ENCODE data around the gene KNTC1. TPM values are rescaled to one million over a fixed set of nuclear protein-coding genes. Genes with fewer than 3 reads are reported as not detected.

KNTC1 gene
- polyA plus RNA-seq, 1 donor (not counting 4 experiments of a cell fraction or from before 2014, with no cell fraction given): 18.6 TPM

GRCh38 chr12:122533856-122534255, 6.8 kb downstream of the KNTC1 start:
- H3K79me2 ChIP-seq (ENCODE audit: control insufficient read depth, insufficient read depth, low read length): peaks cover 26% of the 10 kb centered on the region
- H3K9ac ChIP-seq (ENCODE audit: control insufficient read depth, extremely low read depth, insufficient read depth, low read length): no peak overlapping the region
- H4K20me1 ChIP-seq (ENCODE audit: control insufficient read depth, extremely low read depth, insufficient read depth, low read length): no peaks in the 10 kb centered on the region
- H3K27me3 ChIP-seq (ENCODE audit: control insufficient read depth, extremely low read depth, insufficient read depth, low read length): no peaks in the 10 kb centered on the region
- H2AFZ ChIP-seq (ENCODE audit: control insufficient read depth, low read length): no peak overlapping the region
- no peak overlapping the region for H3K27ac ChIP-seq (ENCODE audit: control insufficient read depth, insufficient read depth, low read length)
- no peak overlapping the region for H3K4me3 ChIP-seq (ENCODE audit: control insufficient read depth in 2 of 3, extremely low read depth in 1 of 3, insufficient read depth in 2 of 3, low read depth in 1 of 3, low read length in 3 of 3)
- DNase-seq (ENCODE audit: low read depth, low spot score) (no peak), FAIRE-seq (no peak)
- TF ChIP-seq CTCF (optimal IDR thresholded peaks at IDR 0.05 in 1 of 3, IDR thresholded peaks at IDR 0.05 in 1 of 3, conservative IDR thresholded peaks at IDR 0.05 in 1 of 3; ENCODE audit: extremely low read depth in 1 of 3, insufficient read depth in 2 of 3, low read length in 3 of 3) (no peak), EZH2 (IDR thresholded peaks at IDR 0.05; ENCODE audit: low read length) (no peak)
- H3K9me1 ChIP-seq (ENCODE audit: control insufficient read depth, extremely low read depth, insufficient read depth, low read length): no peaks in the 10 kb centered on the region
- dilution Hi-C loops (cut with MboI; ENCODE audit: extremely low pct_ligation_motif_present, low sequenced_read_pairs): no loop called here
- no peak overlapping the region for H3K4me2 ChIP-seq (ENCODE audit: control insufficient read depth, extremely low read depth, insufficient read depth, low read depth, low read length)
- peaks cover 1 to 13% of the 10 kb centered on the region in 2 experiments for H3K36me3 ChIP-seq (ENCODE audit: control insufficient read depth in 2 of 2, extremely low read depth in 1 of 2, insufficient read depth in 2 of 2, low read length in 2 of 2)
- H3K9me3 ChIP-seq (ENCODE audit: control insufficient read depth, low read depth, low read length): no peaks in the 10 kb centered on the region
- H3K4me1 ChIP-seq (ENCODE audit: control insufficient read depth, extremely low read depth, insufficient read depth, low read length): no peaks in the 10 kb centered on the region

GRCh38 chr12:122537021-122537420, 10.0 kb downstream of the KNTC1 start:
- Histone ChIP-seq H3K27ac (ENCODE audit: control insufficient read depth, insufficient read depth, low read length) (no peak overlapping the region), H4K20me1 (ENCODE audit: control insufficient read depth, extremely low read depth, insufficient read depth, low read length) (no peaks in the 10 kb centered on the region), H3K4me1 (ENCODE audit: control insufficient read depth, extremely low read depth, insufficient read depth, low read length) (no peaks in the 10 kb centered on the region), H3K36me3 (ENCODE audit: control insufficient read depth in 2 of 2, extremely low read depth in 1 of 2, insufficient read depth in 2 of 2, low read length in 2 of 2) (peaks cover 1 to 5% of the 10 kb centered on the region in 2 experiments), H3K9me1 (ENCODE audit: control insufficient read depth, extremely low read depth, insufficient read depth, low read length) (no peaks in the 10 kb centered on the region), H3K4me2 (ENCODE audit: control insufficient read depth, extremely low read depth, insufficient read depth, low read depth, low read length) (no peak overlapping the region), H3K9me3 (ENCODE audit: control insufficient read depth, low read depth, low read length) (no peaks in the 10 kb centered on the region), H3K79me2 (ENCODE audit: control insufficient read depth, insufficient read depth, low read length) (peaks cover 6% of the 10 kb centered on the region), H3K9ac (ENCODE audit: control insufficient read depth, extremely low read depth, insufficient read depth, low read length) (no peak overlapping the region), H2AFZ (ENCODE audit: control insufficient read depth, low read length) (no peak overlapping the region), H3K27me3 (ENCODE audit: control insufficient read depth, extremely low read depth, insufficient read depth, low read length) (no peaks in the 10 kb centered on the region), H3K4me3 (ENCODE audit: control insufficient read depth in 2 of 3, extremely low read depth in 1 of 3, insufficient read depth in 2 of 3, low read depth in 1 of 3, low read length in 3 of 3) (no peak overlapping the region)
- TF ChIP-seq EZH2 (IDR thresholded peaks at IDR 0.05; ENCODE audit: low read length) (no peak), CTCF (optimal IDR thresholded peaks at IDR 0.05 in 1 of 3, IDR thresholded peaks at IDR 0.05 in 1 of 3, conservative IDR thresholded peaks at IDR 0.05 in 1 of 3; ENCODE audit: extremely low read depth in 1 of 3, insufficient read depth in 2 of 3, low read length in 3 of 3) (no peak)
- DNase-seq (ENCODE audit: low read depth, low spot score): no peak
- dilution Hi-C loops (cut with MboI; ENCODE audit: extremely low pct_ligation_motif_present, low sequenced_read_pairs): no loop called here
- FAIRE-seq: no peak

All from keratinocyte (primary cell).